ENCODE results near the gene FKBP1B. TPM values are rescaled to one million over a fixed set of nuclear protein-coding genes. Genes with fewer than 3 reads are reported as not detected.
"Not testable (repeated sequence)": the region's sequence is repeated elsewhere in the genome, so short reads cannot be mapped to it uniquely, and the experiment has no call there.

FKBP1B gene
- polyA plus RNA-seq (2013, experiment 1 of 2; ENCODE audit: insufficient read length): 5.2 TPM
- 6.1 TPM for polyA plus RNA-seq (2013, experiment 2 of 2; ENCODE audit: insufficient read length)

DNA sequence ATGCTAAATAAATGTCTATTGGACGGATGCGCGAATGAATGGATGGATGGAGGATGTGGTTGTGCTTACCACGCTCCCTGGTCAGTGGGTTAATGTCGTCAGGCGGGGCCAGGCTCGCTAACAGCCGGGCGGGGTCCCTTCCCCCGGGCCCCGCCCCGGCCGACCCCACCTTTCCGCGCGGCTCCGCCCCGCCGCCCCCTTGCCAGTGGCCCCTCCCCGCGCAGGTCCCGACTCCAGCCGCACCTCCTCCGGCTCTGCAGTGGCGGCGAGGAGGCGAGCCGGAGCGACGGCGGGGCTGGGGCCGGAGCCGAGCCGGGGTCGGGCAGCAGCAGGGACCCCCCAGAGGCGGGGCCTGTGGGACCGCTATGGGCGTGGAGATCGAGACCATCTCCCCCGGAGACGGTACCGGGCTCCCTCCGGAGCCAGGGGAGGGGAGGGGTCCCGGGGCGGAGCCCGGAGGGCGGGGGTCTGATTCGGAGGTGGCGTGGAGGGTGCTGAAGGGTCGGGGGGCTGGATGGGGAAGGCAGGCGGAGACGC, at the start of gene FKBP1B:
Gene FKBP1B (plus strand): TSS at position 257 of the 537 bp plus-strand sequence. CDS start 109 bp downstream, at position 366.
- DNase-seq: peak; percentile 34

DNA sequence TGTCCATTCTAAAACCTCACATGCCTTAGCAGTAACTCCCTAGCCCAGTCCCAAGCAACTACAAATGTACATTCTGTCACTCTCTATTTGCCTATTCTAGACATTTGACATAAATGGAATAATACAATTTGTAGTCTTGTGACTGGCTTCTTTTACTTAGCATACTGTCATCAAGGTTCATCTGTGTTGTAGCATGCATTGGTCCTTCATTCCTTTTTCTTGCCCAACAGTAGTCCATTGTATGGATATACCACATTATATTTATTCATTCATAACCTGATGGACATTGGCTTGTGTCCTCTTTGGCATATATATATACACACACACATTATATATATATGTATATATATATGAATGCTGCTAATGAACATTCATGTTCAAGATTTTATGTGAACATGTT, 41.8 kb upstream of the FKBP1B start:
- DNase-seq: no peak

DNA sequence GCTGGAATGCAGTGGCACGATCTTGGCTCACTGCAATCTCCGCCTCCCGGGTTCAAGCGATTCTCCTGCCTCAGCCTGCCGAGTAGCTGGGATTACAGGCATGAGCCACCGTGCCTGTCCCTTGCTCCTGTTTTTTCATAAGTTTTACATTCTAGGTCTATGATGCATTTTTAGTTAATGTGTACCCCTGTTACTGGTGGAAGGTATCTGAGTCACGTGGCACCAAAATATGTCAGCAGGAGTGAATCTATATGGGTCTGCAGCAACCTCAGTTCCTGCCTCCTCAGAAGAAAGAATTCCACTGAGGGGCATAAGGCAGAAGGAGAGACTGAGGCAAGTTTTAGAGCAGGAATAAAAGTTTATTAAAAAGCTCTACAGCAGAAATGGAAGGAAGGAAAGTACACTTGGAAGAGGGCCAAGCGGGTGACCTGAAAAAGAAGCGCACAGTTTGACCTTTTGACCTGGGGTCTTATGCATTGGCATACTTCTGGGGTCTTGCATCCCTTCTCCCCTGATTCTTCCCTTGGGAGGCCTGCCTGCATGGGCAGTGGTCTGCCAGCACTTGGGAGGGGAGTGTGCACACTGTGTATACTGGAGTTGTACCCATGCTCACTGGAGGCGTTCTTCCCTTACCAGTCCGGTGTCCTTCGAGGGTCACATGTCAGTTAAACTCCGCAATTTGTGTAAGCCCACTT, 40.7 kb upstream of the FKBP1B start:
- DNase-seq: no peak

DNA sequence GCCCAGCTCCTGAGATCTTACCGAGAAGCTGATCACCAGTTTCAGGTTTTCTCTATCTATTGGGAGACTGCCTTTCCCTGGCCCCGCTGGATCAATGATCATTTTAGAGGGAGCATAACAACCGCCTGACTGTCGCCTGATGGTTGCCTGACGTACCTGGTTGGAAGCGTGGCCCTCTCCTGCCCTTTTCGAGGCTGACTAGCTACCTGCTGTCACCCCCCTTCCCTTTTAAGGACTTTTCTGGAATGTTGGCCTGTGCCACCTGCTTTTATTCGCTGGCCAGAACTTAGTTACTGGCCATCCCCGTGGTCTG, 40.2 kb upstream of the FKBP1B start:
- no peak for DNase-seq

DNA sequence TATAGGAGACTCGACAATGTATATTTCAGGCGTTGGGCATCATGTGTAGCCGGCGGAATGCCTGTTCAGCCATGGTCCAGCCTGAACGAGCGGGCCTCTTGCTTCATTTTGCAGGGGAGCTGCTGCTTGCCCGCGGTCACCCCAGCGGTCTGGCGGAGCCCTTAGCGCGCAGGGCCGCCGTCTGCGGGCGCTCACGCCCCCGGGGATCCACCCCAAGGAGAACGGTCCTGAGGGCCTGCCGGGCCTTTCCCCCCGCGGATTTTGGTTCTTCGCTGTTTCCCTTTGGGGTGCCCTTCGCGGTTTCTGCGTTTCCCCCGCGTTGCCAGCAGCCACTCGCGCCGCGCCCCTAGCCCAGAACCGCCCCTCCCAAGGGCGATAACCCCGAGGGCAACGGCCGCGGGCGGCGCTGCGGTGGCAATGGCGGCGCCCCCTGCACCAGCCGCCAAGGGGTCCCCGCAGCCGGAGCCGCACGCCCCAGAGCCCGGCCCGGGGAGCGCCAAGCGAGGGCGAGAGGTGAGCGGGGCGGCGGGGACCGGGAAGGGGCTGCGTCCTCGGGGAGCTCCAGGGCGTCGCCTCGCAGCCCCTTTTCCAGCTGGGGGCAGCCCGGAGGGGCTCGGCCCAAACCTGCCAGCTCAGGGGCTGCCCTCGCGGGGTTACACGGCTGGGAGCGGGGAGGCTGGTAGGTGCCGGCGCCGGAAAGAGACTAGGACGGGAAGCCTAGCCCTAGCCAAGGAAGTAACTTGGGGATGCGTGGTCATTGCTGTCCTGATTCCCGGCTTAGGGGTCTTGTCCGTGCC, 39.7 kb upstream of the FKBP1B start, which contains the start of gene MFSD2B:
Gene MFSD2B (plus strand): TSS at position 406 of the 797 bp plus-strand sequence. CDS start 12 bp downstream, at position 418.
- no peak for DNase-seq

DNA sequence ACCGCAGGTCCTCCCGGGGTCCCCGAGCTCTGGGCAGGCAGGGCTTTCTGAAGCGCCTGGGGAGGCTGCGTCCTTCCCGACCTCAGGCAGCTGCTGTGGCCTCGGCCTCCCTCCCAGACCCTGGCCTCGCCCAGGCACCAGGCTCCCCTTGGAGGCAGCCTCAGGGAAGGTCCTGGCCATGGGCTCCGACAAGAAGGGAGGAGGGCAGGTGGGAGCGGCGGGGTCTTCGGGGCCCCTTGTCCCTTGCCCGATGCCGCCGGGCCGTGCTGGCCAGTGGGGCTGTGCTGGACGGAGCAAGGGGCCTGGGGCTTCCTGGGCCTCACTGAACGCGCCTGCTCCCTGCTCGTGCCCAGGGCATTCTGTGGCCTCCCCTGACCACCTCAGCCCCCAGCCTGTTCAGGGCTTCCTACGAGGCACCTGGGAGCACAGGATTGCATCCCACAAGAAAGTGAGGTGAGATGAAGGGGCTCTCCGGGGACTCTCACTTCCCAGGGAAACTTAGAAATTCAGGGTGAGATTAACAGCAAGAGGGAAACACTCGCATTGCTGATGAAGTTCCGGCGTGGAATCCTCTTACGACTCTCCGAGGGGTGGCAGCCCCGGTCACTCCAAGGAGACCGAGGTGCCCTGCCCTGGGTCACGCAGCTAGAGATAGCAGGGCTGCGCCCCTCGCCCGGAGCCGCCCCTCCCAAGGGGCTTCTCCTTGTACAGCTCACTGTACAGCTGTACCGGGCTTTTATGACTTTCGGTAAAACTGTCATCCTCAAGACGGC, 38.9 kb upstream of the FKBP1B start:
- DNase-seq: no peak

DNA sequence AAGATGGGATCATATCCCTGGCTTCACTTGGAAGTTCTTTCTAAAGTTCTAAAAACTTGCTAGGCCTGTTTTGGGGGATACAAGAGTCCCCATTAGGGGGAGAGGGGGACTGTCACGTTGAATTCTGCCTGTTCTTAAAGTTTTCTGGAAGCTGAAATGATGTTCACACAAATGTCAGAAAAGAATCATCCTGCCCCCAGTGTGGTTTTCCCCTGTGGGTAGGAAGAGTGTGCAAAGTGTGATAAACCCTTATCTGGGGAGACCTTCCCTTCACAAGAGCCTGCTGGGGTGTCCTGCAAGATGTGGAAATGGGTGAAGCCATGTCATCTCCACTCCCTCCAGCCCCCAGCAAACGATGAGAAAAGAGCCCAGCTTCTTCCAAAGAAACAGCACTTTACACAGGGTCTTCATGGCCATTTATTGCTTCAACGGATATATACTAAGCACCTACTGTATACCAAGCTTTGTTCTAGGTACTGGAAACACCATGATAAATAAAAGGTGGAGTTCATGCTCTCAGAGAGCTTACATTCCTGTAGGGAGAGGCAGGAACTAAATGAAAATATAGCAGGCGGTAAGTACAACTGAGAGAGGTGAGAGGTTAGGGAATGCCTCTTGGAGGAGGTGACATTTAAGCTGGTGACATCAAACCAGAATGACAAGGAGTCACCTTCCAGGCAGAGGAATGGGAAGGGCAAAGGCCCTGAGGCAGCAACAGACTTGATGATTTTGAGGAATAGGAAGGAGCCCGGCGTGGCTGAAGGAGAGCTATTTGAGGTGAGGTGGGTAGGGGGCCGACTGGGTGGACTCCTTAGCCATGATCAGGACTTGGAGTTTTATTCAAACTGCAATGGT, 38.1 kb upstream of the FKBP1B start:
- DNase-seq: no peak

DNA sequence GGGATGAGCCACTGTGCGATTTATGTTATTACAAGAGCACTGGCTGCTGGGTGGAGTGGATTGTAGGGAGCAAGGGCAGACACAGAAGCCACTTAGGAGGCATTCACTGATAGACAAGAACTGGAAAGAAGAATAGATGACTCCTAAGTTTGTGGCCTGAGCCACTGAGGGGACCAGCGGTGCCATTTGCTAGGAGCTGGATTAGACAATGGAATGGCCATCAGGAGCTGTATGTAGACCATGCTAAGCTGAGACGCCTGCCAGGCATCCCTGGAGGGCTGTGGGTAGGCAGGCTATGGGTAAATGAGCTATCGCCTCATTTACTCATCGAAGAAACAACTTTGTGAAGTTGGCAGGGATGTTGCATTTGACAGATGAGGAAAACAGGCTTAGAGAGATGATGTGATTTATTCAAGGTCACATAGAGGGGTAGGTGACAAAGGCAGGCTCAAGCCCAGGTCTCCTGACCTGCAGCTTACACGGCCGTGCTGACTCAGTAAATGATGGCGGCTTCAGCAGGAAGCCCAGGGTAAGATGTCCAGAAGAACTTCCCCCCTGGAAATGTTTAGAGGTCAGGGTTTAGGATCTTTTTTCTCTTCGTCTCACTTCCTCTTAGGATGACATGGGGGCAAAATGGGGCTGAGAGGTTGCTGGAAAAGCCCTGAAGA, 36.9 kb upstream of the FKBP1B start:
- DNase-seq: no peak

DNA sequence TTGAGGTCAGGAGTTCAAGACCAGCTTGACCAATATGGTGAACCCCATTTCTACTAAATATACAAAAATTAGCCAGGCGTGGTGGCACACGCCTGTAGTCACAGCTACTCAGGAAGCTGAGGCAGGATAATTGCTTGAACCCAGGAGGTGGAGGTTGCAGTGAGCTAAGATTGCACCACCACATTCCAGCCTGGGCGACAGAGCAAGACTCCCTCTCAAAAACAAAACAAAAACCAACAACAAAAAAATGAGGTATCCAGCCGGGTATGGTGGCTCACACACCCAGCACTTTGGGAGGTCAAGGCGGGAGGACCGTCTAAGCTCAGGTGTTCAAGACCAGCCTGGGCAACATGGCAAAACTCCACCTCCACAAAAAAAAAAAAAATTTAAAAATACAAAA, 34.6 kb upstream of the FKBP1B start:
- DNase-seq: not testable (repeated sequence)

DNA sequence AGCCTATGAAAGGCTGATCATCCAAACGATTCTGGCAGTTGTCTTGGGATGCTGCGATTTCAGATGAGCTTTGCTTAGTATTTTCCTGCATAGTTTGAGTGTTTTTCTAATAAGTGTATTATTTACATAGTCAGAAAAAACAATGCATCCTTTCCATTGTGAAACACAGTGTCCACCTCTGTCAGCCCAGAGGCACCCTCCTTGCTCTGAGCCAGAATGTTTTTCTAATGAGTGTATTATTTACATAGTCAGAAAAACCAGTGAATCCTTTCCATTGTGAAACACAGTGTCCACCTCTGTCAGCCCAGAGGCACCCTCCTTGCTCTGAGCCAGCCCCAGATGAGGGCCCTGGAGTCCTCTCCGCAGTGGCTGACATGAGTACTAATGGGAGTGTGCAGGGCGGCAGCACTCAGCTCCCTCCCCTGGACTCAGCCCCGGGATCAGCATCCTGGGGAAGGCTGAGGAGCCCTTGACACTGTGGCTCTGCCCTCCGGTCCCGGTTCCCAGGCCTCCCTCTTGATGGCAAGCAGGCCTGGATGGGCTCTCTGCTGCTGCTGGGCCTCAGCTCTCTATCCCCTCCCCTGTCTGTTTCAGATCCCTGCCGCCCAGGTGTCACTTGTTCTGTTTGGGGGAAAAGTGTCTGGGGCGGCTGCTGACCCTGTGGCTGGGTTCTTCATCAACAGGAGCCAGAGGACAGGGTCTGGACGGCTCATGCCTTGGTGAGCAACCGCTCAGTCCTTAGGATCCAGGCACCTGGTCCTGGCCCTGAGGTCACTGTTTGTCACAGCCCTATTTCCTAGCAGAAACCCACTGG, 33.8 kb upstream of the FKBP1B start:
- DNase-seq: peak; percentile 59

DNA sequence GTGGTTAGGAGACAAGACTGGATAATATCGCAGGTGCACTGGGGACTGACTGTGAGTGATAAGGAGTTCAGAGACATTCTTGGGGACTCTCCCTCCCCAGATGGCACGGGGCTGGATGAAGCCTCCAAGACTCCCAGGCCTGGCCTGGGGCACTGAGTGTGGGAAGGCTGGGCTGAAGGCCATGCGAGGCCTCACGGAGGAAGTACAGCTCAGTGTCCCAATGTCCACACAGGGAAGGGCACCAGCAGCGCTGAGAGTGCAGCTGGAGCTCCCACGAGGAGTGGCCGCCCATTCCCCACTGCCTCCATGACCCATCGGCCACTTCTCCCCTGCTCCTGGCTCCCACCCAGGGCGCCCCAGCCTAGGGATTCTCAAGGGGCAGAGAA, 33.2 kb upstream of the FKBP1B start:
- DNase-seq: no peak

DNA sequence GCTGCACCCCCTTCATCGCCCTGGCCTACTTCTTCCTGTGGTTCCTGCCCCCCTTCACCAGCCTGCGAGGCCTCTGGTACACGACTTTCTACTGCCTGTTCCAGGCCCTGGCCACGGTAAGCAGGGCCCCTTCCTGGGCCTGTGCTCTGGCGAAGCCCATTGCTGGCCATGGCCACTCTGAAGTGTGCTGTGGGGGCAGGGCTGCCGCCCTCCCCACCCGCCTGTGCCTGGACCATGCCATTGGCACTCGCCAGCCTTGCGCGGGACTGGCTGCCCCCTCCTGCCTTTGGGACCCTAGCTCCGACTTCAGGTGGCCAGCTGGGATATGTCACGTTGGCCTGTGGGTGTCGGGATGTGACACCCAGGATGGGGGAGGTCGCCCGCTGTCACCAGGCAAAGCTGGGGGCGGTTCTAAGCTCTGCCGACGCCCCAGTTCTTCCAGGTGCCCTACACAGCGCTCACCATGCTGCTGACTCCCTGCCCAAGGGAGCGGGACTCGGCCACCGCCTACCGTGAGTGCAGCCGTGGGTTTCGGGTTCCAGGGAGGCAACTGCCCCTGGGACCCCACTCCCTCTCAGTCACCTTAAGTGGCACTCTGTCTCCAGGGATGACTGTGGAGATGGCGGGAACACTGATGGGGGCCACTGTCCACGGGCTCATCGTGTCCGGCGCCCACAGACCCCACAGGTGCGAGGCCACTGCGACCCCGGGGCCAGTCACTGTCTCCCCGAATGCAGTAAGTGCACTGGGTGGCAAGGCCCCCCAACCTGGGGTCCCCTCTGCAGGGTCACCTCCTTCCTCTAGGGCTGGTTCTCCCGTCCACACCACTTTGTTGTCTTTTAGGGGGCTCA, 32.5 kb upstream of the FKBP1B start:
- DNase-seq: no peak

DNA sequence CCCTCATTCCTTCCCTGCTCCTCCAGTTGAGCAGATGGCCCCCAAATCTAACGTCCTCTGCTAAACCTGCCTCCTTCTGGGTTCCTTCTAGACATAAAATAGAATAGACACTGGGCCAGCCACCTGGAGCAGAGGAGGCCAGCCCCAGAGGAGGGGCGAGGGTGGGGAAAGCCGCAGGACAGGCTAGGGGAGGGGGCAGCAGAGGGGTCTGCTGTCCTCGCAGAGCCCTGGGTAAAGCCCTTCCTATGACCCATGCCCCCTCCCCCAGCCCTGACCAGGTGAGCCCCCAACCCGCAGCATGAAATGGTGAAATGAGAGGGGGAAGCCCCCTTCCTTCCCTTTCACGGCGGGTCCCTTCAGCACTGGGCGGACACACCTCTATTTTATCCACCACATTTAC, 31.8 kb upstream of the FKBP1B start:
- no peak for DNase-seq

DNA sequence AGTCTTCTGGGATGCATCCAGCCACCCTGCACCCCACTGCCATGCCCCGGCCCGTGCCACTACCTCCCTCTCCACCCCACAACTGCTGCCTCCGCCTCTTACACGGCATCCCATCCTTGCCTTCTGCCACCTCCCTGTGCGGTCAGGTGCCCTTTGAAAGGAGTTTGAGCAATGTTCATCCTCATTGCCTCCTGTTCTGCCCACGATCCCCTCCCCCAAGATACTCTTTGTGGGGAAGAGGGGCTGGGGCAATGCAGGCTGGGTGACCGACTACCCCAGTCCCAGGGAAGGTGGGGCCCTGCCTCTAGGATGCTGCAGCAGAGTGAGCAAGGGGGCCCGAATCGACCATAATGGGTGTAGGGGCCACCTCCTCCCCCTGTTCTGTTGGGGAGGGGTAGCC, 31.3 kb upstream of the FKBP1B start:
- DNase-seq: no peak

DNA sequence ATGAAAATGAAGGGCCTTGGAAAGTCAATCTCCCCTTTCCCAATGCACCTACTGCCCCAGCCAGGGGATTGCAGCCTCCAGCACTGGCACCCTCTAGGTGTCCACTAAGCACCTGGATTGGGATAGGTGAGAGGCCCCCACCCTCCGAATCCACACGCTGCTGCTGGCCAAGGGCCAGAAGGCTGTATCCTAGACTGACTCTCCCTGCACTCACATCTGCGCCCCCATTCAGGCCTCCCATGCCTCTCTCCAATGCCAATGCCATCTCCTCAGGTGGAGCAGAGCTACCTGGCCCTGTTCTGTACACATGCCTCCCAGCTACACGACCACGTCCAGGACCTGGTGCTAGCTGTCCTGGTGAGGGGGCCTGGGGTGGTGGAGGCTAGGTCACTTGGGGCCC, 29.8 kb upstream of the FKBP1B start:
- no peak for DNase-seq

DNA sequence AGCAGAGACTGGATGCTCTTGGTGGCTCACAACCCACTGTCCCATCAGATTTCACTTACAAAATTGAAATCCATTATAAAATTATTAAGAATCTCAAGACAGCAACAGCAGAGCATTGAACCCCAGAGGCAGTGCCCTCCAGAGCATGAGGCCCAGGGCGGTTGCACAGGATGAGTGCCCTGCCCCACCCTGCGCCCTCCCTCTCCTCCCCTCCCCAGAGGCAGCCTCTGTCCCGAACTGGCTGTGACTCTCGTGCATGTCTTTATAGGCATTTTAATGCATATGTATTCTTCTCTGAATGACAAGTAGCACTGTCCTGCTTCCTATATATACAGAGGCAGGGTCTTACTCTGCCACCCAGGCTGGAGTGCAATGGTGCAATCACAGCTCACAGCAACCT, 29.3 kb upstream of the FKBP1B start:
- DNase-seq: no peak

DNA sequence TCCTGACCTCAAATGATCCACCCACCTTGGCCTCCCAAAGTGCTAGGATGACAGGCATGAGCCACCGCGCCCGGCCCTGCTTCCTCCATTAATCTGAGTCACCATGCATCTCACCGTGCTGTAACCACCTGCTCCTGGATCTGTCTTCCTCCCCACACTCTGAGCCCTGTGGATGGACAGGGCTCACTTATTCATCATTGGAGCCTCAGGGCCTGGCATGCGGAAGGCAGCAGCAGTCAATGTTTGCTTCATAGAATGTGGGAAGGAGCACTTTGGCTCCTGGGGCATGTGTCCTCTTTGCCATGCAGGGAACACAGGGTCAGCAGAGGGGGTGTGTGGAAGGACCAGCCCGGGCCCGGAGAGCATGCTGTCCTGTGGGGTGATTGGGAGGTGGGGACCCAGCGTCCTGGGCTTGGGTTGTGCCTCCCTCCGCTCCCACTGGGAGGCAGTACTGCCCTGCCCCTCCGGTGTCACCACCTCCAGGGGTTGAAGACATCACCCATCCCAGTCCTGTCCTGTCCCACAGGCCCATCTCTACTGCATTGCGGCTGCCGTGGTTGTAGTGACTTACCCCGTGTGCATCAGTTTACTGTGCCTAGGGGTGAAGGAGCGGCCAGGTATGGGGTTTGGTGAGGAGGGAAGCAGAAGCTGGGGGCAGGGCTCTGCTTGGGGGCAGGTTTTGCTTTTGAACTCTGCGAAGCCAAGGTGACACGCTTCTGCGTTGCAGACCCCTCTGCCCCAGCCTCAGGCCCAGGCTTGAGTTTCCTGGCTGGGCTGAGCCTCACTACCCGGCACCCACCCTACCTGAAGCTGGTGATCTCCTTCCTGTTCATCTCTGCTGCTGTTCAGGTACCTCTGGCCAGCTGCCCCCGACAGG, 28.2 kb upstream of the FKBP1B start:
- DNase-seq: no peak

DNA sequence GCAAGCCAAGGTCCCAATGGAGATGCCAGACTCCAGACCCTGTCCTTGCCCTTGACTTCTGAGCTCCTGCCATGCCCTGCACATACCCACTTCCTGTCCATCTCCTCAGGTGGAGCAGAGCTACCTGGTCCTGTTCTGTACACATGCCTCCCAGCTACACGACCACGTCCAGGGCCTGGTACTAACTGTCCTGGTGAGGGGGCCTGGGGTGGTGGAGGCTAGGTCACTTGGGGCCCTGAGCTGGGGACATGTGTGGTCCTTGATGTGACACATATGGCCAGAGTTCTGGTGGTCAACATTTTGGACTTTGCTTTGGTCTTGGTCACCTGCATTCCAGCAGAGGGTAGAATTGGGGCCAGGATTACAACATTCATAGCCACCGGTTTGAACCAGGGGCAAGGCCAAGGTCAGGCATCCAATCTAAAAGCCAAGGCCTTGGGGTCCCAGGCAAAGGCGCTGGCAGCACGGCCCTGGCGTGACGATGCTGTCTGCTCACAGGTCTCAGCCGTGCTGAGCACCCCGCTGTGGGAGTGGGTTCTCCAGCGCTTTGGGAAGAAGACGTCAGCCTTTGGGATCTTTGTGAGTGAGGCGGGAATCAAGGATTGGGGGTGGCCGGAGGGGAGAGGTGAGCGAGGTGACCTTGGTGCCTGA, 27.1 kb upstream of the FKBP1B start:
- no peak for DNase-seq
